Heart left ventricle (tissue), 16 donors: ENCODE measurements around the gene CDK5RAP2. TPM values are rescaled to one million over a fixed set of nuclear protein-coding genes. Genes with fewer than 3 reads are reported as not detected.
A peak's percentile ranks its signal among the peaks of the same experiment; 100 is the strongest.

Experiments used
- ATAC-seq, 4 donors: fragments of 200-7000 bp; cut with Tn5 transposase; one replicate each; pipeline ENCODE4 v1.9.1; 2020 to 2022; ENCODE audit warnings: moderate library complexity in 4 of 4, mild to moderate bottlenecking in 3 of 4, moderate number of reproducible peaks in 1 of 4
- DNase-seq, 5 donors: peaks; one replicate each; pipeline ENCODE4 v3.0.0-alpha.2; 2020
- H3K27ac ChIP-seq, 12 donors: fragments of 200-600 bp; sonication (generic) in 4 of 12; one replicate each; pipeline versions ENCODE4 v1.5.0 to v1.8.0; 2016 to 2022; ENCODE audit warnings: mild to moderate bottlenecking in 2 of 12
- H3K27me3 ChIP-seq, 9 donors: fragments of 200-600 bp; sonication (generic) in 2 of 9; one replicate each; pipeline versions ENCODE4 v1.5.1 to v1.8.0; 2016 to 2022; ENCODE audit warnings: mild to moderate bottlenecking in 3 of 9
- H3K36me3 ChIP-seq, 9 donors: fragments of 200-600 bp; sonication (generic) in 2 of 9; one replicate each; pipeline versions ENCODE4 v1.5.0 to v1.8.0; 2018 to 2022; ENCODE audit warnings: mild to moderate bottlenecking in 2 of 9
- H3K4me1 ChIP-seq, 12 donors: fragments of 200-600 bp; sonication (generic) in 4 of 12; one replicate each; pipeline versions ENCODE4 v1.5.0 to v1.8.0; 2016 to 2022; ENCODE audit warnings: mild to moderate bottlenecking in 3 of 12
- H3K4me3 ChIP-seq, 12 donors: fragments of 200-600 bp; sonication (generic) in 4 of 12; one replicate each; pipeline versions ENCODE4 v1.5.0 to v1.8.0; 2017 to 2022; ENCODE audit warnings: mild to moderate bottlenecking in 9 of 12, moderate library complexity in 4 of 12
- H3K9me3 ChIP-seq, 12 donors: fragments of 200-600 bp; sonication (generic) in 4 of 12; one replicate each; pipeline versions ENCODE4 v1.5.0 to v1.8.0; 2016 to 2022; ENCODE audit warnings: mild to moderate bottlenecking in 1 of 12
- POLR2A ChIP-seq, 2 donors: fragments of 450-650 bp; IDR thresholded peaks; one replicate each; pipeline ENCODE4 v1.6.1; 2017; ENCODE audit warnings: antibody characterized with exemption in 2 of 2, mild to moderate bottlenecking in 2 of 2, moderate library complexity in 2 of 2
- WGBS, 4 donors: extraction: QIAGEN DNeasy Blood & Tissue Kit in 2 of 4; methylation state at CpG; one replicate each; pipeline versions ENCODE4 v1.1.5 to v1.1.7; 2013 to 2018; 5-methylcytosine and 5-hydroxymethylcytosine counted together
- intact Hi-C, 10 donors: fragments of 100-400 bp; cut with DNase I; formaldehyde crosslinking; loops; one replicate each; pipeline versions ENCODE4 v1.11.1 to v1.14.2; 2022
- polyA plus RNA-seq, 2 donors: library from polyadenylated mRNA; stranded (reverse); fragments of 200-250 nt; gene quantifications; one replicate each; pipeline ENCODE4 v1.2.3, GENCODE V29; 2013
- total RNA-seq, 9 donors: library from RNA; depleted of rRNA in 2 of 9; stranded (reverse); fragments of >200 nt in 2 of 9; fragmentation: NEBNext Ultra II Directional in 3 of 9; extraction: Animal tissue kit (Norgen Biotek cat#: 25700) in 3 of 9; gene quantifications; one replicate each; pipeline versions ENCODE4 v1.1.0 to v1.2.4, GENCODE V29; 2016 to 2023
- TF ChIP-seq, protein P1 (sequence below), 12 donors: fragments of 200-600 bp; sonication (generic) in 4 of 12; IDR thresholded peaks; one replicate each; pipeline versions ENCODE4 v1.5.0 to v1.8.0; 2018 to 2022; ENCODE audit warnings: antibody characterized with exemption in 12 of 12, mild to moderate bottlenecking in 5 of 12
- donor health status: ischemic (EF 13 %, LVEDD 7.1; RV severe dilation, severe dysfunction).
- donor health status: healthy with polysubstance abuse.
- donor health status: DM: no; HTN: yes; CAD: no.
- donor health status: DM: no; HTN: no; CAD: no.
- donor health status: ischemic (EF 25% LVEDD 6.9; RV normal size, moderate dysfunction).
- donor health status: ischemic (EF 25% LVEDD 5.7; RV mildly dilated, moderate dysfunction).
- donor health status: healthy.
- donor health status: DM: yes; HTN: yes; CAD: no.
- donor health status: ischemic (EF 35%, LVEDD 5.7; RV mildly dilated, moderate dysfunction).
- donor health status: nonischemic (EF 11% LVEDD 7.7; RV severe dilation, severe dysfunction).
- donor health status: DM: yes; HTN: yes; CAD: no.
- donor health status: PGD.
- donor health status: ischemic (EF 29% LVEDD 5.4; RV normal size, mild dysfunction).
- donor health status: nonischemic (EF 23%, LVEDD 6.1; RV moderate dilation, normal function).

Gene CDK5RAP2
- total and polyA plus RNA-seq, 11 donors = 26.1 to 114 (median 53.1) TPM

DNA sequence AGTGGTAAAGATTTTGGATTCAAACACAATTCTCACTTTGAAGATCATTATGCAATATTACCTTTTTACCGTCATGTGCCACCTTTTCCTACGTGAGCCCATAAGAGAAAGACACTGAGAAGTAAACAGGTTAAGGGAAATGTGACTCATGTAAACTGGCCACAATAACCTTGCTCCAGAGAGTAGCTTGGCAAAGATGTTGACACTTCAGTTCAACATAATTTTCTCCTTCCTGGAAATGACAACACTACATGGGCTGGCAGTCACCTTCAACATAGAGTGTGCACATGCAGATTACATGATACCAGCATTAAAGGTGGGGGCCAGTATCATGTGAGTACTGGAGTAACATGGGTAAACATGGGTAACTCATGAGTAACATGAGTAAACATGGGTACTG, 141.9 kb downstream of the CDK5RAP2 start:
- H3K4me1 ChIP-seq = peaks cover 0 to 60% (median 5%) of the 10 kb centered on the region in 12 donors
- ATAC-seq (peak in 2 of 4 donors; percentile 17 to 45), DNase-seq (no peak)
- no peaks in the 10 kb centered on the region for H3K9me3 ChIP-seq
- peak overlapping the region in 1 of 12 donors; percentile 2 for H3K27ac ChIP-seq
- intact Hi-C loops = no loop called here
- H3K4me3 ChIP-seq = no peak overlapping the region
- 84 to 86% (median 85%) methylated on average over 2 of the region's 2 CpGs for WGBS, 4 donors
- no peak for TF ChIP-seq POLR2A (IDR thresholded peaks at IDR 0.05)
- TF ChIP-seq, protein P1, sequence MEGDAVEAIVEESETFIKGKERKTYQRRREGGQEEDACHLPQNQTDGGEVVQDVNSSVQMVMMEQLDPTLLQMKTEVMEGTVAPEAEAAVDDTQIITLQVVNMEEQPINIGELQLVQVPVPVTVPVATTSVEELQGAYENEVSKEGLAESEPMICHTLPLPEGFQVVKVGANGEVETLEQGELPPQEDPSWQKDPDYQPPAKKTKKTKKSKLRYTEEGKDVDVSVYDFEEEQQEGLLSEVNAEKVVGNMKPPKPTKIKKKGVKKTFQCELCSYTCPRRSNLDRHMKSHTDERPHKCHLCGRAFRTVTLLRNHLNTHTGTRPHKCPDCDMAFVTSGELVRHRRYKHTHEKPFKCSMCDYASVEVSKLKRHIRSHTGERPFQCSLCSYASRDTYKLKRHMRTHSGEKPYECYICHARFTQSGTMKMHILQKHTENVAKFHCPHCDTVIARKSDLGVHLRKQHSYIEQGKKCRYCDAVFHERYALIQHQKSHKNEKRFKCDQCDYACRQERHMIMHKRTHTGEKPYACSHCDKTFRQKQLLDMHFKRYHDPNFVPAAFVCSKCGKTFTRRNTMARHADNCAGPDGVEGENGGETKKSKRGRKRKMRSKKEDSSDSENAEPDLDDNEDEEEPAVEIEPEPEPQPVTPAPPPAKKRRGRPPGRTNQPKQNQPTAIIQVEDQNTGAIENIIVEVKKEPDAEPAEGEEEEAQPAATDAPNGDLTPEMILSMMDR (IDR thresholded peaks at IDR 0.05) = no peak
- no peaks in the 10 kb centered on the region for H3K27me3 ChIP-seq
- H3K36me3 ChIP-seq = peaks cover 0 to 74% (median 49%) of the 10 kb centered on the region in 9 donors

DNA sequence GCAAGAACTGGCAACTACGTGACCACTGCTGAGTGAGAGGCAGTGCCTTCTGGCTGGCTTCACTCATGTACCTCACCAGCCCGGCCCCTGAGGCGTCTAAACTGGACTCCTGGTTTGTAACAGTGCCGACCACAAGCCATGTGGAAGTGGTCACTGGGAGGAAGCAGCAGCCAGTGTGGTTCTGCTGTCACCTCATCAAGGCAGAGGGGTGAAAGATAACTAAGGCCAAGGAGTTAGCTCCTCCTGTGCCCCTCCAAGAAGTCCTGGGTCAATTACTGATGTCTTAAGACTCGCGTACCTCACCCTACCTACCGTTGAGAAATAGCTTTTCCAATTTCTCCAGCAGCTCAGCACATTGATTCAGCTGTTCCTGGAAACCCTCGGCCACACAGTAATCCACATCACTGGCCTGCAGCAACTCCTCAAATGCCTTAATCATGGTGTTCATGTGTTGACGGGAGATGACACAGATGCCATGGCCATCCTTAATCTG, 142.9 kb downstream of the CDK5RAP2 start:
- TF ChIP-seq, protein P1 (IDR thresholded peaks at IDR 0.05) = no peak
- TF ChIP-seq POLR2A (IDR thresholded peaks at IDR 0.05) = no peak
- ATAC-seq (peak in 3 of 4 donors; percentile 48 to 72 (median 51)), DNase-seq (peak; percentile 12 to 68 (median 45))
- intact Hi-C loops = no loop called here
- H3K9me3 ChIP-seq = no peaks in the 10 kb centered on the region
- peak overlapping the region in 1 of 12 donors; percentile 46 for H3K27ac ChIP-seq
- peaks cover 0 to 64% (median 38%) of the 10 kb centered on the region in 9 donors for H3K36me3 ChIP-seq
- H3K4me1 ChIP-seq = peaks cover 0 to 52% (median 4%) of the 10 kb centered on the region in 12 donors
- 72 to 78% (median 76%) methylated on average over 9 of the region's 9 CpGs for WGBS, 4 donors
- no peak overlapping the region for H3K4me3 ChIP-seq
- H3K27me3 ChIP-seq = no peaks in the 10 kb centered on the region

DNA sequence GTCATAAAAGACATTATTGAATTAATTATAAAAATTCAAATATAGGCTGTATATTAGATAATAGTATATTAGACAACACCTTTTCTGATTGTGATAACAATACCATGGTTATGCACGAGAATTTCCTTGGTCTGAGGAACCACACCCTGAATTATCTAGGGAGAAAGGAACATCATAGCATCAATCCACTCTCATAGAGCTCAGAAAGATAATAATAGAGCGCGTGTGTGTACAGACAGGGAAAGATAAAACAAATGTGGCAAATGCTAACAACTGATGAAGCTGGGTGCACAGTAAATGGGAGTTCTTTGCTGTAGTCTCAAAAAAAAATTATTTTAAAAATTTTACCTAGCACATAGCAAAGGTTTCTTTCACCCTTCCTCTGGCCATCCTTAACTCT, 143.5 kb downstream of the CDK5RAP2 start:
- H3K27me3 ChIP-seq = no peaks in the 10 kb centered on the region
- H3K9me3 ChIP-seq = no peaks in the 10 kb centered on the region
- WGBS, 4 donors = 72 to 84% (median 80%) methylated on average over 3 of the region's 3 CpGs
- H3K4me3 ChIP-seq = no peak overlapping the region
- H3K4me1 ChIP-seq = peaks cover 0 to 51% (median 4%) of the 10 kb centered on the region in 12 donors
- H3K27ac ChIP-seq = peak overlapping the region in 2 of 12 donors; percentile 12 to 46
- ATAC-seq (no peak), DNase-seq (no peak)
- H3K36me3 ChIP-seq = peaks cover 0 to 64% (median 36%) of the 10 kb centered on the region in 9 donors
- TF ChIP-seq POLR2A (IDR thresholded peaks at IDR 0.05) = no peak
- TF ChIP-seq, protein P1 (IDR thresholded peaks at IDR 0.05) = no peak
- intact Hi-C loops = no loop called here

DNA sequence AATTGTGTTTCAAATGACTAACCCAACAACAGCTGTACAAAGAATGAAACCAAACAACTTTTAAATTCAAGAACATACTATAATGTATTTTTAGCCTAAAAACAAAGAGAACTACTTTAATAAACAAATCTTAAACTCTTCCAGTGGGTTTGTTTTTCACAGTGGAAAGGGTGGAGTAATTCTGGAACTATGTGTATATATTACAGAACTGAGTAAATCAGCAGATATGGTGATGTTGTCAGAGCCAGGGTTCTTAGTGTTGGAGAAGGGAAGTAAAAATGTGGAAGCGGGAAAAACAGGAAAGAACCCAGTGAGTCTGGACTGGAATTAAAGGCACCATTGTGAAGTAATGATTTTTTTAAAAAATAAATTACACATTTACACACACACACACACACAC, 144.9 kb downstream of the CDK5RAP2 start:
- 73 to 81% (median 77%) methylated on average over 1 of the region's 1 CpG for WGBS, 4 donors
- Histone ChIP-seq H3K36me3 (peaks cover 0 to 54% (median 29%) of the 10 kb centered on the region in 9 donors), H3K27ac (peak overlapping the region in 2 of 12 donors; percentile 22 to 30), H3K4me1 (peaks cover 0 to 55% (median 4%) of the 10 kb centered on the region in 12 donors), H3K9me3 (no peaks in the 10 kb centered on the region), H3K27me3 (no peaks in the 10 kb centered on the region), H3K4me3 (no peak overlapping the region)
- DNase-seq = no peak
- ATAC-seq = peak in 2 of 4 donors; percentile 24 to 48
- intact Hi-C loops = no loop called here
- TF ChIP-seq, protein P1 (IDR thresholded peaks at IDR 0.05) = no peak
- TF ChIP-seq POLR2A (IDR thresholded peaks at IDR 0.05) = no peak
